ENCODE results near the gene IZUMO3.

Gene IZUMO3

GRCh38 chr9:24504521-24504920 is 41.2 kb downstream of the IZUMO3 start:
- no peaks in the 10 kb centered on the region for H3K79me2 ChIP-seq (ENCODE audit: insufficient read depth, low read length)
- TF ChIP-seq, protein P1, sequence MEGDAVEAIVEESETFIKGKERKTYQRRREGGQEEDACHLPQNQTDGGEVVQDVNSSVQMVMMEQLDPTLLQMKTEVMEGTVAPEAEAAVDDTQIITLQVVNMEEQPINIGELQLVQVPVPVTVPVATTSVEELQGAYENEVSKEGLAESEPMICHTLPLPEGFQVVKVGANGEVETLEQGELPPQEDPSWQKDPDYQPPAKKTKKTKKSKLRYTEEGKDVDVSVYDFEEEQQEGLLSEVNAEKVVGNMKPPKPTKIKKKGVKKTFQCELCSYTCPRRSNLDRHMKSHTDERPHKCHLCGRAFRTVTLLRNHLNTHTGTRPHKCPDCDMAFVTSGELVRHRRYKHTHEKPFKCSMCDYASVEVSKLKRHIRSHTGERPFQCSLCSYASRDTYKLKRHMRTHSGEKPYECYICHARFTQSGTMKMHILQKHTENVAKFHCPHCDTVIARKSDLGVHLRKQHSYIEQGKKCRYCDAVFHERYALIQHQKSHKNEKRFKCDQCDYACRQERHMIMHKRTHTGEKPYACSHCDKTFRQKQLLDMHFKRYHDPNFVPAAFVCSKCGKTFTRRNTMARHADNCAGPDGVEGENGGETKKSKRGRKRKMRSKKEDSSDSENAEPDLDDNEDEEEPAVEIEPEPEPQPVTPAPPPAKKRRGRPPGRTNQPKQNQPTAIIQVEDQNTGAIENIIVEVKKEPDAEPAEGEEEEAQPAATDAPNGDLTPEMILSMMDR (IDR thresholded peaks at IDR 0.05; ENCODE audit: borderline replicate concordance, extremely low read depth, low read length, poor library complexity, severe bottlenecking): no peak
- TF ChIP-seq EZH2 (IDR thresholded peaks at IDR 0.05; ENCODE audit: borderline replicate concordance, low read depth, low read length, severe bottlenecking): no peak

DNA sequence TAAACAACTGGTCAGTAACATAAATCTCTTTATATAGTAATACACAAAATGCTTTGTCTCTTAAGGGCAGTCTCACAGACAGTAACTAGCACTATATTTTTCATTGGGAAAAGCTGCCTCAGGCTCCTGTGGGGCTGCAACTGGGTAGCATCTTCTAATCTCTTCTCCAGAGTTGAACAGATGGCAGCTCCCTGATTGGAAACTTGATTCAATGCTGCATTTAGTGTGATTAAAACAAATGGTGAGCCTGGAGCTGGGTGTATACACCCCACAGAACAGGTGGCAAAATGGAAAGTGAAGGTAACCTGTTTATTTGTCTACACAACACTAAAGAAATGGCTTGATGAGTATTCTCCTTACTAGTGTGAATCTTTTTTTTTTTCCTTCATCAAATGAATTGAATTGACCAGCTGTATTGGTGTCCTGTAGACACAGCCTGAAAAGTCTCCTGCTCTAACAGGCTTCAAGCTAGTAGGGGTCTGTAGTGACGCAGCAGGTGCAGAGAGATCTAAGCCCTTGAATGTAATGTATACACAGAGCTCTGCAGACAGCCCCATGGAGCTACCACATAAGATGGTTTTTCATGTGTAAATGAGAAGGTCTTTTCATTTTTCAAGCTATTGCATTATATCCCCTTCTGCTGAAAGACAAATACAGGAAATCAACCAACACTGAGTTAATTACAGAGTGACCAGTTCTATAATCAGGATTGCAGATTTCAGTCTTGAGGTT is 43.3 kb downstream of the IZUMO3 start:
- no peak overlapping the region for H3K4me3 ChIP-seq (ENCODE audit: low read depth in 1 of 2, low read length in 2 of 2)
- DNase-seq (no peak), ATAC-seq (ENCODE audit: insufficient read depth, low read depth) (no peak)
- H3K27ac ChIP-seq (ENCODE audit: low read length): no peak overlapping the region
- no peaks in the 10 kb centered on the region for H4K20me1 ChIP-seq (ENCODE audit: insufficient read depth, low read length)
- TF ChIP-seq, protein P1 (IDR thresholded peaks at IDR 0.05; ENCODE audit: borderline replicate concordance, extremely low read depth, low read length, poor library complexity, severe bottlenecking): no peak
- TF ChIP-seq EZH2 (IDR thresholded peaks at IDR 0.05; ENCODE audit: borderline replicate concordance, low read depth, low read length, severe bottlenecking): no peak
- no peak overlapping the region for H2AFZ ChIP-seq (ENCODE audit: low read depth, low read length)
- H3K27me3 ChIP-seq (ENCODE audit: insufficient read depth, low read length, poor library complexity): no peaks in the 10 kb centered on the region
- H3K36me3 ChIP-seq (ENCODE audit: insufficient read depth, low read length): no peaks in the 10 kb centered on the region
- H3K9me3 ChIP-seq (ENCODE audit: insufficient read depth, low read length, severe bottlenecking): no peaks in the 10 kb centered on the region
- H3K4me2 ChIP-seq (ENCODE audit: insufficient read depth, low read length): no peak overlapping the region
- H3K4me1 ChIP-seq (ENCODE audit: insufficient read depth, low read length): no peaks in the 10 kb centered on the region
- no peaks in the 10 kb centered on the region for H3K79me2 ChIP-seq (ENCODE audit: insufficient read depth, low read length)
- no peak overlapping the region for H3K9ac ChIP-seq (ENCODE audit: low read depth, low read length)

More at GRCh38 chr9:24504521-24504920, 41.2 kb downstream of the IZUMO3 start:
- H3K4me3 ChIP-seq (ENCODE audit: low read depth in 1 of 2, low read length in 2 of 2): no peak overlapping the region
- ATAC-seq (ENCODE audit: insufficient read depth, low read depth) (no peak), DNase-seq (no peak)
- no peaks in the 10 kb centered on the region for H3K36me3 ChIP-seq (ENCODE audit: insufficient read depth, low read length)
- H3K4me1 ChIP-seq (ENCODE audit: insufficient read depth, low read length): no peaks in the 10 kb centered on the region
- no peak overlapping the region for H3K27ac ChIP-seq (ENCODE audit: low read length)
- no peaks in the 10 kb centered on the region for H3K27me3 ChIP-seq (ENCODE audit: insufficient read depth, low read length, poor library complexity)
- H4K20me1 ChIP-seq (ENCODE audit: insufficient read depth, low read length): no peaks in the 10 kb centered on the region
- H3K9me3 ChIP-seq (ENCODE audit: insufficient read depth, low read length, severe bottlenecking): no peaks in the 10 kb centered on the region
- H2AFZ ChIP-seq (ENCODE audit: low read depth, low read length): no peak overlapping the region
- no peak overlapping the region for H3K4me2 ChIP-seq (ENCODE audit: insufficient read depth, low read length)
- H3K9ac ChIP-seq (ENCODE audit: low read depth, low read length): no peak overlapping the region

DNA sequence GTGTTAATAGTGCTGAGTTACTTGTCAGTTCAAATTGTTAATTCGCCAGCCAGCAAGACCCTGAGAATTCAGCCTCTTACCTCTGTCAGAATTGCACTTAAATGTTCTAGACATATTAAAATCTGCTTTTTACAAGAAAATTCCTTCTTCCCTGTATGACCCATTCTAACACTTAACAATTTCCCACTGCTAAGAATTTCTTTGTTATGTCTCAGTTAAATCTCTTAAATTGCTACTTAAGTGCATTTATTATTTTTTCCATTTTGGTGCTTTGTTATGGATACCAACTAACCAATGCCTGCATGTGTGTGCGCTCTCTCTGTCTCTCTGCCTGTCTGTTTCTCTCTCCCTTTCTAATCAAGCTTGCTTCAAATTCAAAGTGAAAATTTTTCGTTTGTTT is 44.9 kb downstream of the IZUMO3 start:
- TF ChIP-seq EZH2 (IDR thresholded peaks at IDR 0.05; ENCODE audit: borderline replicate concordance, low read depth, low read length, severe bottlenecking): no peak
- TF ChIP-seq, protein P1 (IDR thresholded peaks at IDR 0.05; ENCODE audit: borderline replicate concordance, extremely low read depth, low read length, poor library complexity, severe bottlenecking): no peak

More for the DNA sequence above, 44.9 kb downstream of the IZUMO3 start:
- Histone ChIP-seq H3K4me3 (ENCODE audit: low read depth in 1 of 2, low read length in 2 of 2) (no peak overlapping the region), H3K9me3 (ENCODE audit: insufficient read depth, low read length, severe bottlenecking) (no peaks in the 10 kb centered on the region), H3K27me3 (ENCODE audit: insufficient read depth, low read length, poor library complexity) (no peaks in the 10 kb centered on the region), H3K27ac (ENCODE audit: low read length) (no peak overlapping the region), H3K9ac (ENCODE audit: low read depth, low read length) (no peak overlapping the region), H3K79me2 (ENCODE audit: insufficient read depth, low read length) (no peaks in the 10 kb centered on the region), H3K4me2 (ENCODE audit: insufficient read depth, low read length) (no peak overlapping the region), H3K36me3 (ENCODE audit: insufficient read depth, low read length) (no peaks in the 10 kb centered on the region), H4K20me1 (ENCODE audit: insufficient read depth, low read length) (no peaks in the 10 kb centered on the region), H3K4me1 (ENCODE audit: insufficient read depth, low read length) (no peaks in the 10 kb centered on the region), H2AFZ (ENCODE audit: low read depth, low read length) (no peak overlapping the region)
- DNase-seq (no peak), ATAC-seq (ENCODE audit: insufficient read depth, low read depth) (no peak)
